ENCODE data around the gene PREX1. TPM values are rescaled to one million over a fixed set of nuclear protein-coding genes. Genes with fewer than 3 reads are reported as not detected.
A peak's percentile ranks its signal among the peaks of the same experiment; 100 is the strongest.

PREX1 gene
- total RNA-seq, 1 donor from 2014 or later = 33.1 TPM

DNA sequence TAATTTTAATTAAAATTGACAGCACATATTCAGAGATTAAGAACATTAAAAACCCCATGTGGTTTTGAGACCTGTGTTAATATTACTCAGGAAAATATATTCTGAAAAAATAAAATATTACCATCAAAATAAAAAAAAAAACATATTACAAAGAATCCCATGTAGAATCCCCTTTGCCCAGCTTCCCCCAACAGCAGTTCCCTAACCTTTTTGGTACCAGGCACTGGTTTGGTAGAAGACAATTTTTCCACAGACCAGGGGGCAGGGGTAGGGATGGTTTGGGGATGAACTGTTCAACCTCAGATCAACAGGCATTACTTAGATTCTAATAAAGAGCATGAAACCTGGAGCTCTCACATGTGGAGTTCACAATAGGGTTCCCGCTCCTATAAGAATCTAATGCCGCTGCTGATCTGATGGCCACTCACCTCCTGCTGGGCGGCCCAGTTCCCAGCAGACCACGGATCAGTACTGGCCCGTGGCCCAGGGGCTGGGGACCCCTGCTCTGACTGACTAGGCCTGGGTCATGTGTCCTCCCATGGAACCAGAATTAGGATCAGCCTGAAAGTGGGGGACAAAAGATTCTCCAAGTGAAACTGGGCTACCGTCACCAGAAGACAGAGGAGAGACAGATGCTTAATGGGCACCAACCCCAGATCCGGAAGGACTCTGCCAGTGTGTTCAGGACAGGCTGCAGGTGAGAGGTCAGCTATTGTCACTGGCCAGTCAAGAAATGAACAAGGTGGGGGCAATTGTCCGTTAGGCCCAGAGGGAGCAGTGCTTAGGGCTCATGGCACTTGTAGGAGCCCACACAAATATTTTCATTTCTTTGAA, 235.5 kb downstream of the PREX1 start:
- DNase-seq (ENCODE audit: low read depth in 2 of 2) = no peak

DNA sequence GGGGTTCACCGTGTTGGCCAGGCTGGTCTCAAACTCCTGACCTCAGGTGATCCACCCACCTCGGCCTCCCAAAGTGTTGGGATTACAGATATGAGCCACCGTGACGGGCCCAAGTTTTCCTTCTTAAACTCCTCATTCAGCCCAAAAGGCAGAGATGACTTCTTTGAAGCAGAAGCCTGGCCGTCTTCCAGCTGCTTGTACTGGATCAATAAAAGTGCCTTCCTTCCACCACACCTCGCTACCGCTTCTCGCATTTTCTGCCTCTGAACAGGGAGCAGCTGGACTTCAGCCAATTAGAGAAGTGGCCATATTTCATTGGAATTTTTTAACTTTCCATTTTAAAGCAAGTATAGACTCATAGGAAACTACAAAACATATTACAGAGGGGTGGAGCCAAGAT, 241.1 kb downstream of the PREX1 start:
- DNase-seq (ENCODE audit: low read depth in 2 of 2) = no peak

DNA sequence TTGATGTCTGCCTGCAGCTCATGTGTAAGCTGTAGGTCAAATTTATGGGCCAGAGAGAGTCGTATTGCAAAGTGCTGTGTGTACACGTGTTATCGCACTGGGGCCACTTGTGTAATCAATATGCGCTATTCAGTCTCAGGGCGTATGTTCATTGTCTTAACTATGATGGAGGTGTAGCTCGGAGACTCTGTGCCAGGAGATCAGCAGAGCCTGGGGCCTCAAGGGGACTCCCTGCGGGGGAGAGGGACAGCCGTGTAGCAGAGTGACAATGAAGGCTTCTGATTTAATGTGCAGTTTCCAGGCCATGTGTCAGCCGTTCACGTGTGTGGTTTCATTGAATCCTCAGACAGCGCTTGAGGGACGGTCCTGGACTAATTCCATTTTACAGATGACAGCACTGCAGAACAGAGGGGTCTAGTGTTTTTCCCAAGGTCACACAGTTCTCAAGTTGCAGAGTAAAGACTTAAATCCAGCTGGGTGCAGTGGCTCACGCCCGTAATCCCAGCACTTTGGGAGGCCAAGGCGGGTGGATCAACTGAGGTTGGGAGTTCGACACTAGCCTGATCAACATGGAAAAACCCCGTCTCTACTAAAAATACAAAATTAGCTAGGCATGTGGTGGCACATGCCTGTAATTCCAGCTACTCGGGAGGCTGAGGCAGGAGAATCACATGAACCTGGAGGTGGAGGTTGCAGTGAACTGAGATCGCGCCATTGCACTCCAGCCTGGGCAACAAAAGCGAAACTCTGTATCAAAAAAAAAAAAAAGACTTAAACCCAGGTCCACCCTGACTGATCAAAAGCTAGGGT, 242.5 kb downstream of the PREX1 start:
- no peak for DNase-seq (ENCODE audit: low read depth in 2 of 2)

DNA sequence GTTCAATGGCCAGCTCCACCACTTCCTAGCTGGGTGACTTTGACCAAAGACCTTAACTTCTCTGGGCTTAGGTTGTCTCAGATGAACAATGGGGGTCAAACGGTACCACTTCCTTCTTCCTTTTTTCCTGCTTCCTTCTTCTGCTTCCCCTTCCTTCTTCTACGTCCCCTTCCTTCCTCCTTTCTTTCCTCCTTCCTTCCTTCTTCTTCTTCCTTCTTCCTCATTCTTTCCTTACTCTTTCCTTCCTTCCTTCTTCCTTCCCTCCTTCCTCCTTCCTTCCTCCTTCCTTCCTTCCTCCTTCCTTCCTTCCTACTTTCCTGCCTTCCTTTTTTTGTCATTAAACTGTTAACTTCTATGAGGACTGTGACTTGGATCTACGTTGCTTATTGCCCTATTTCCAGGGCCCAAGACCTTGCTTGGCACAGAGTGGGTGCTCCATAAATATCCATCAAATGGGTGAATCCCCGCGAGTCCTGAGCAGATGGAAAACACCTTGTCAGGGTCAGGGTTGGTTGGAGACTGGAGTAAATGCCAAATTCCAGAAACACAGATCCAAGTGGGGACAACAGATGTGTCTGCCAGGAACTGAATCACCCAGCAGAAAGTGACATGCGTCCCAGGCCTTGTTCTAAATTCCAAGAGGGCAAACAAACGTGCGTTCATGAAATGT, 243.3 kb downstream of the PREX1 start:
- DNase-seq (ENCODE audit: low read depth in 2 of 2) = no peak

DNA sequence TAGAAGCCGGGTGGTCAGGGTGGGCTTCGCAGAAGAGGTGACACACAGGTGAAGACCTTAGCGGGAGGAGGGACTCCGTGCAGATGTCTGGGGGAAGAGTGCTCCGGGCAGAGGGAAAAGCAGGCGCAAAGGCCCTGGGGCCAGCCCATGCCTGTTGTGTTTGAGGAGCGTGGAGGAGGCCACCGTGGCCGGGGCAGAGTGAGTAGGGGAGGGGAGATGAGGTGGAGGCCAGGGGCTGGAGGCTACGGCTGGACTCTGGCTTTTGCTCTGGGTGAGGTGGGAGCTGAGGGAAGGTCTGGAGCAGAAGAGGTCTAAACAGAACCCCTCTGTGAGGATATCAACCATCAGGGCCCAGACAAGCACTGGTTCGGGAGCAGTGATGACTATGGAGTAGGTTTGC, 244.0 kb downstream of the PREX1 start:
- no peak for DNase-seq (ENCODE audit: low read depth in 2 of 2)

DNA sequence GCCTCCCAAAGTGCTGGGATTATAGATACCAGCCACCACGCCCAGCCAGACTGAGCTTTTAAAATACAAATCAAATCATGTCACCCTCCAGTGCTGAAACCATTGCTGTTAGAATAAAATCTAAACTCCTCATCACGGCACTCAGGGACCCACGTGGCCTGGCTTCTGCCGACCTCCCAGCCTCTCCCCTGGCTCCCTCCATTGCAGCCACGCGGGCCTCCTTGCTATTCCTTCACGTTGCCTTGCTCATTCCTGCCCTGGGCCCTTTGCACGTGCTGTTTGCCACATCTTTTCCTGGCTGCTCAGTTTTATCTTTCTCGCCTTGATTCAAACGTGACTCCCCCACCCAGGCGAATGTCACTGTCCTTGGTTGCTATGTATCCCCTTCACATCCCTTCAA, 244.6 kb downstream of the PREX1 start:
- DNase-seq (ENCODE audit: low read depth in 2 of 2) = no peak

DNA sequence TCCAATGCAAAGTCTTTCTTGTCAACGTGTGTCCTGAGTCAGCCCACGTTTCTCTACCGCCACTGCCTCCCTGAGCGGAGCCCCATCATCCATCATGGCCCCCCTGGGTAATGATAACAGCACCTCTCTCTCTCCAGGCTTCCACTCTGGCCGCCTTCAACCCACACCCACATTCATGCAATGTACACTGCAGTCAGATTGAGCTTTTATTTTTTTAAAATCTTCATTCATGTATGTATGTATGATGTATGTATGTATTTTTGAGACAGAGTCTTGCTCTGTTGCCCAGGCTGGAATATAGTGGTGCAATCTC, 245.2 kb downstream of the PREX1 start:
- no peak for DNase-seq (ENCODE audit: low read depth in 2 of 2)

DNA sequence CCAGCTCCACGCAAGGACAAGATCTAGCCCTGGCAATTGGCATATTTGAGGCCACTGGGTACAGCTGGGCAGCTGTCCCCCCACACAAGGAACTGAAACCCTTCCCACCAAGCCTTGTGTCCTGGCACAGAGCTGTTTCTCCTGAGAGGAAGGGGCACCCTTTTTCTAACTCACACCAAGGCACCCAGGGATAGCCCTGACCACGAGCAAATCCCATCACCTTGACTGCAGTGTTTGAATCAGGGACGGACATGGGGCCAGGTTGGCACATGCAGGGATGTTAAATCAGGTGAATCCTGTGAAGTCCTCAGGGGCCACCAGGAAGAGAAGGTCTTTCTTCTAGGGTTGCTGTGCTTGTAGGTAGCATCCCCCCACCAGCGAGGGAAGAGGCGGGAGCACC, 246.6 kb downstream of the PREX1 start:
- no peak for DNase-seq (ENCODE audit: low read depth in 2 of 2)

DNA sequence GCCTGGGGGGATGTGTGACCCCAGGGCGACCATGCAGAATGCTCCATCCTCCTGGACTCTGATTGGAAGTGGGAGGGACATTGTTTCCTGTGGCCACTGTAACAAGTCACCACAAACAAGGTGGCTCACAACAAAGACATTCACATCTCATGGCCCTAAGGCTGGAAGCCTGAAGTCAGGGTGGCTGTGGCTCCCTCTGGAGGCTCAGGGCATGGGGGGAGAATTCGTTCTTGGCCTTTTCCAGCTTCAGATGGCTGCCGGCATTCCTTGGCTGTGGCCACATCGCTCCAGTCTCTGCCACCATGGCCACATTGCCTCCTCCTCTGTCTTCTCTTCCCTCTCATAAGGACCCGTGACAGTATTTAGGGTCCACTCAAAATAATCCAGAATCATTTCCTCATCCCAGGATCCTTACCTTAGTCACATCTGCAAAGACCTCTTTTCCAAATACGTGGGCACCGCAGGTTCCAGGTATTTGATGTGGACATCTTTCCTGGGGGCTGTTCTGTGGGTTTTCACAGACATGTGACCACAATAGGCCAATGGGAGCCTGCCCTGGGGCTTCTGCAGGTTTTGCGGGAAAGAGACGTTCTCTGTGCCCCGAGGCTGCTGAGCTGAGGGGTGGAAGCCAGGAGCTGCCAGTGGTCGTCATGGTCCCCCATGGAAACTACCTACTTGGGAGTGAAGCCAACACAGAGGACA, 249.3 kb downstream of the PREX1 start:
- DNase-seq (ENCODE audit: low read depth in 2 of 2) = no peak

DNA sequence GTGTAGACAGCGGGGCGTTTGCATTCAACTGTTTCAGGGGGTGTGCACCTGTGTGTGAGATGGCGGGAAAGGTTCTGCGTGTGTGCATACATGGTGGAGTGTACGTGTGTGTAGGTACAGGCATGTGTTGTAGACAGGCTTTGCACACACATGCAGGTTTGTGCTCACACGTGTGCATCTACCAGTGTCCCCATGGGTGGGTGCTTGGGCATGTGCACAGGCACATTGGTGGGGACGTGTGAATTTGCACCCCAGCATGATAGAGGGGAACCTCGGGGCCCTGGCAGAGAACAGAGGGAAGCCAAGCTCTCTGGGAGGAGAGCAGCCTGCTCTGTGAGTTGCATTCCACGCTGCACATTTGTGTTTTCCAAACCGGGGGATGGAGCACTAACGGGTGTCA, 250.2 kb downstream of the PREX1 start:
- DNase-seq (ENCODE audit: low read depth in 2 of 2) = no peak

DNA sequence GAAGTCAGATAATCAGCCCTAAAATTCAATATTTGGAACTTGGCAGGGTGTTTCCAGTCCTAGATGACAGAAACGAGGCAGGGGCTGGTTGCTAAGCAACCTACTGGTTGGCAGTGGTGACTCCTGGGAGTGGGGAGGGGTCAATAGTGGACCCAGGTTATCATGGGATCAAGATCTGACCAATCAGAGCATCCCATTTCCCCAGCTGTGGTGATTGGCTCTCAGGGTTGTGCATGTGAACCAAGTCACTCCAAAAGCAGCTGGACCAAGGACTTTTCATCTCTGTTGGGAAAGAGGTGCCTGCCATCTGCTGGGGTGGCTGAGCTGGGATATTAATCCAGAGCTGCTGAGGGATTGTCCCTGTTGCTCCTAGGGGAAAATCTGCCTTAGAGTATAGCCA, 253.4 kb downstream of the PREX1 start:
- DNase-seq (ENCODE audit: low read depth in 2 of 2) = peak in 1 of 2 donors; percentile 14

Other genes with a start within 250 kb of the PREX1 start
- 36.0 and 51.6 TPM in 2 replicates for gene ARFGEF2, start 93.7 kb upstream of the PREX1 start, total RNA-seq
- 52.6 and 55.4 TPM in 2 replicates for gene CSE1L, start 218.3 kb upstream of the PREX1 start, total RNA-seq